ENCODE measurements around the gene P2RY11.

P2RY11 gene

DNA sequence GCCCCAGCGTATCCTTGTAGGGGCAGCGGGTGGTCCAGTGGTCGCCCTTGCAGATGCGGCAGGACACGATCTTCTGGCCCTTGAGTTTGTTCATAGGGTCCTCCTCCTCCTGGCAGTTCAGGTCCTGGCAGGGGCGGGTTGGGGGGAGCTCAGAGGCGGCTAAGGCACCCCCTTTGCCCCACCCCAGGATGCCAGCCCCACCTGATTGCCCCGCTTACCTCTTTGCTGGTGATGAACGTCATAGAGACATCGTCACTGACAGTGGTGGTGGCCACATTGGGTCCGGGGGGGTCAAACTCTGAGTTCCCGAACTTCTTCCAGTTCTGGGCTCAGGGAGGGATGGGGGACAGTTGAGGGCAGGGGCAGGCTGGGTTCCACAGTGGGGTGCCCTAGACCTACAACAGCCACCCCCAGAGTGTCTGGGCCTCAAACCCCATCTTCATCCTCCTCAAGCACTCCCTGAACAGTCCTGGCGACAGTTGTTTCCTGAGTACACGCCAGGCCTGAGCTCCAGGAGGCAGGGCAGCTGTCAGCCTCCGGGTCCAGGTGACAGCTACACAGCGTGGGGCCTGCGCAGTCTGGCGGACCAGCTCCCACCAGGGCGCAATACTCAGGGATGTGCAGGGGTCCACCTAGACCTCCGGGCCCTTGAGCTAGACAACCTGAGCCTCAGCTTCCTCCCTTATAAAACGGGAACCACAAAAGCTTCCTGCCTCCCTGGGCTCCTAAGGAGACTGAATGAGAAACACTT lies 5.5 kb downstream of the P2RY11 start:
- no peak for TF ChIP-seq CTCF (IDR thresholded peaks at IDR 0.05; ENCODE audit: low read depth, low read length)
- no peak for DNase-seq (ENCODE audit: low read depth in 2 of 2)
- H3K4me3 ChIP-seq (replicated peaks in 1 of 2; ENCODE audit: low read depth in 2 of 2, low read length in 2 of 2) = no peak overlapping the region

- peak in 1 of 2 donors; percentile 34 for DNase-seq (ENCODE audit: low read depth in 2 of 2)
- no peak for TF ChIP-seq CTCF (IDR thresholded peaks at IDR 0.05; ENCODE audit: low read depth, low read length)
These were observed 7.5 kb downstream of the P2RY11 start for GRCh38 chr19:10118960-10119359.

GRCh38 chr19:10120538-10121189 lies 9.2 kb downstream of the P2RY11 start:
- peak overlapping the region in 1 of 2 donors; percentile 34 for H3K4me3 ChIP-seq (replicated peaks in 1 of 2; ENCODE audit: low read depth in 2 of 2, low read length in 2 of 2)
- DNase-seq (ENCODE audit: low read depth in 2 of 2) = peak; percentile 89 to 99
- TF ChIP-seq CTCF (IDR thresholded peaks at IDR 0.05; ENCODE audit: low read depth, low read length) = no peak

More at GRCh38 chr19:10118960-10119359, 7.5 kb downstream of the P2RY11 start:
- H3K4me3 ChIP-seq (replicated peaks in 1 of 2; ENCODE audit: low read depth in 2 of 2, low read length in 2 of 2) = peak overlapping the region; percentile 95 to 98

DNA sequence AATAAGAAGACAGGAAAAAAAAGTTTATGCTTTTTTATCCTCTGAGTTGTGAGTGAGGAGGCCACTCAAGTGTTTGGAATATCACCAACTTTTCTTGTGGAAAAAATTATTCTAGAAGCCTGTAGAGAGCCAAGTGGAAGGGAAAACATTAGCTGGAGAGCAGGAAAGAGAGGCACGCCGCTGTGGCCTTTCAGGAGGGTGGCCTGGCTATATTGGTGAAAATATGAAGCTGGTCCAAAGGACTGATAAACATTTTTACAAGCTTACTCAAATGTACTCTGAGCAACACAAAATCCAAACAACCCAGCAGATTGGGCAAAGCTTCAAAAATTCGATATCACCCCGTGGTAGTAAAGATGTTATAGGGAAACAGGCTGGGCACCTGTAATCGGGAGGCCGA lies 10.6 kb downstream of the P2RY11 start:
- no peak overlapping the region for H3K4me3 ChIP-seq (replicated peaks in 1 of 2; ENCODE audit: low read depth in 2 of 2, low read length in 2 of 2)
- TF ChIP-seq CTCF (IDR thresholded peaks at IDR 0.05; ENCODE audit: low read depth, low read length) = no peak
- DNase-seq (ENCODE audit: low read depth in 2 of 2) = peak; percentile 64 to 81

DNA sequence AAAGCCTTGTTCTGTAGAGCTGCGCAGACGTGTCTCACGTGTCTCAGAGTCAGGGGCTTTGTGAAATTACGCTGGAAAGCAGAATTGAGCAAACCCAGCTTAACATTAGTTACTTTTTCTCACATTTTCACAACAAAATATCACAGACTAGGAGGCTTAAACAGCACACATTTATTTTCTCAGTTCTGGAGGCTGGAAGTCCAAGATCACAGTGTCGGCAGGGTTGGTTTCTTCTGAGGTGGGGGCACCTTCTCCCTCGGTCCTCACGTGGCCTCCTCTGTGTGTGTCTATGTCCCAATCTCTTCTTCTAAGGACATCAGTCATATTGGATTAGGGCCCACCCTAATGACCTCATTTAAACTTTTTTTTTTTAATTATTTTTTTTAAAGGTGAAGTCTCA lies 12.9 kb downstream of the P2RY11 start:
- no peak overlapping the region for H3K4me3 ChIP-seq (replicated peaks in 1 of 2; ENCODE audit: low read depth in 2 of 2, low read length in 2 of 2)
- DNase-seq (ENCODE audit: low read depth in 2 of 2) = no peak
- no peak for TF ChIP-seq CTCF (IDR thresholded peaks at IDR 0.05; ENCODE audit: low read depth, low read length)

DNA sequence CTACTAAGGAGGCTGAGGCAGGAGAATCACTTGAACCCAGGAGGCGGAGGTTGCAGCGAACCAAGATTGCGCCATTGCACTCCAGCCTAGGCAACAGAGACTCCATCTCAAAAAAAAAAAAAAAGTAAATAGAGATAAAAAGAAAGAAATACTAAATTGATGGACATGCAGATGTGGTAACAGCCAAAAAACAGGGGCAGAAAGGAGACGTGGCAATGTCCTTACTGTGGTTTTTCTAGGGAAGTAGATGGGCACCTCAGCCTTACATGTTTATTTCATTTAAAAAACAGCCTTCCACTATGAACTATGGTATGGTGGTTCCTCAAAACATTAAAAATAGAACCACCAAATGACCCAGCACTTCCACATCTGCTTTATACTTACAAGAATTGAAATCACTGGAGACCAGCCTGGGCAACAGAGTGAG lies 14.7 kb downstream of the P2RY11 start:
- no peak for TF ChIP-seq CTCF (IDR thresholded peaks at IDR 0.05; ENCODE audit: low read depth, low read length)
- no peak overlapping the region for H3K4me3 ChIP-seq (replicated peaks in 1 of 2; ENCODE audit: low read depth in 2 of 2, low read length in 2 of 2)
- no peak for DNase-seq (ENCODE audit: low read depth in 2 of 2)

Measured in cardiac fibroblast (primary cell).